NCI-H1694 treated with DMSO at 0.1 percent for 48 hours (cell line): ENCODE measurements around the gene AKAP1.
"Not testable (repeated sequence)": the region's sequence is repeated elsewhere in the genome, so short reads cannot be mapped to it uniquely, and the experiment has no call there.

Experiments used
- DNase-seq: peaks from one replicate; lab custom pipeline; 2025; lab: John Stamatoyannopoulos, UW

AKAP1 gene

GRCh38 chr17:57077000-57077399 is 8.0 kb upstream of the AKAP1 start:
- DNase-seq = no peak

- no peak for DNase-seq
These were observed 6.8 kb upstream of the AKAP1 start for GRCh38 chr17:57078274-57078673.

GRCh38 chr17:57080718-57081117 is 4.3 kb upstream of the AKAP1 start:
- DNase-seq = no peak

- DNase-seq = no peak
These were observed 2.6 kb upstream of the AKAP1 start for GRCh38 chr17:57082441-57082840.

GRCh38 chr17:57084361-57084801 is 665 bp upstream of the AKAP1 start:
- DNase-seq = no peak

- peak; percentile 44 for DNase-seq
These were observed 512 bp downstream of the AKAP1 start for GRCh38 chr17:57085448-57086068.

GRCh38 chr17:57086069-57086930 is 1.3 kb downstream of the AKAP1 start:
- DNase-seq = peak; percentile 9

GRCh38 chr17:57088298-57088697 is 3.3 kb downstream of the AKAP1 start:
- no peak for DNase-seq

GRCh38 chr17:57089391-57089790 is 4.3 kb downstream of the AKAP1 start:
- DNase-seq = no peak

GRCh38 chr17:57090560-57091185 is 5.6 kb downstream of the AKAP1 start:
- DNase-seq = no peak

- no peak for DNase-seq
These were observed 6.2 kb downstream of the AKAP1 start for GRCh38 chr17:57091186-57091618.

GRCh38 chr17:57092171-57092570 is 7.1 kb downstream of the AKAP1 start:
- DNase-seq = no peak

- DNase-seq = no peak
These were observed 7.7 kb downstream of the AKAP1 start for GRCh38 chr17:57092779-57093178.

- no peak for DNase-seq
These were observed 11.6 kb downstream of the AKAP1 start for GRCh38 chr17:57096472-57097202.

- DNase-seq = peak; percentile 25
These were observed 12.9 kb downstream of the AKAP1 start for GRCh38 chr17:57097832-57098421.

- DNase-seq = no peak
These were observed 14.1 kb downstream of the AKAP1 start for GRCh38 chr17:57099165-57099564.

GRCh38 chr17:57102122-57102521 is 17.1 kb downstream of the AKAP1 start:
- no peak for DNase-seq

GRCh38 chr17:57102660-57103059 is 17.6 kb downstream of the AKAP1 start:
- DNase-seq = not testable (repeated sequence)

GRCh38 chr17:57104461-57105175 is 19.6 kb downstream of the AKAP1 start:
- DNase-seq = no peak

- no peak for DNase-seq
These were observed 20.5 kb downstream of the AKAP1 start for GRCh38 chr17:57105591-57105990.
